ENCODE measurements around the gene CDH13. TPM values are rescaled to one million over a fixed set of nuclear protein-coding genes. Genes with fewer than 3 reads are reported as not detected.

CDH13 gene
- total and polyA plus RNA-seq, 2 of the 8 experiments (the other 6 are each of a cell fraction or from before 2014, with no cell fraction given) = 2.3 to 2.4 TPM

- no peak overlapping the region for H3K56ac ChIP-seq (replicated peaks; ENCODE audit: insufficient read length, low read depth, low read length)
- no peaks in the 10 kb centered on the region for H4K20me1 ChIP-seq (replicated peaks in 1 of 2; ENCODE audit: control insufficient read depth in 1 of 2, insufficient read depth in 2 of 2, low read length in 2 of 2)
- WGBS, 2 experiments (ENCODE audit: extremely low coverage in 1 of 2, insufficient coverage in 1 of 2, insufficient read length in 1 of 2, insufficient replicate concordance in 2 of 2, low coverage in 1 of 2, low lambda C conversion rate in 2 of 2, missing lambda C conversion rate in 1 of 2) = 90% methylated on average over 10 of the region's 10 CpGs; no CpG with 5 or more reads in 1 of the 2 experiments
- no peaks in the 10 kb centered on the region for H3K36me3 ChIP-seq (ENCODE audit: control insufficient read depth in 2 of 4, insufficient read depth in 4 of 4, low read length in 3 of 4)
- H2BK5ac ChIP-seq (ENCODE audit: low read depth, low read length) = no peak overlapping the region
- H3K9ac ChIP-seq (replicated peaks in 1 of 4; ENCODE audit: extremely low read depth in 1 of 4, low read depth in 3 of 4, low read length in 3 of 4) = no peak overlapping the region
- H4K91ac ChIP-seq (replicated peaks; ENCODE audit: insufficient read length, low read length) = no peak overlapping the region
- TF ChIP-seq CEBPB (IDR thresholded peaks at IDR 0.05; ENCODE audit: low read depth, low read length) (0 out of 2 replicates have a peak, but pooled peaks have one; percentile 34), POU5F1 (IDR thresholded peaks at IDR 0.05; ENCODE audit: low read depth, low read length) (no peak)
- H3K4me3 ChIP-seq (ENCODE audit: extremely low read depth in 1 of 4, insufficient read depth in 2 of 4, low read depth in 3 of 4, low read length in 4 of 4) = no peak overlapping the region
- no peaks in the 10 kb centered on the region for H3K27me3 ChIP-seq (replicated peaks in 1 of 4; ENCODE audit: control insufficient read depth in 3 of 4, extremely low read depth in 1 of 4, insufficient read depth in 3 of 4, low read length in 3 of 4)
- H3K4me2 ChIP-seq (ENCODE audit: insufficient read depth in 1 of 2, low read depth in 2 of 2, low read length in 2 of 2) = no peak overlapping the region
- H3K4ac ChIP-seq (replicated peaks; ENCODE audit: insufficient read length, low read depth, low read length) = no peak overlapping the region
- ChIA-PET POLR2A (ENCODE audit: partially characterized antibody) (interaction anchor here (1.4 kb wide), 1 partner anchor 14 kb away, joined by 3 read pairs; no protein-coding TSS in a partner anchor), CTCF (ENCODE audit: partially characterized antibody) (interaction anchor here (1.0 to 1.7 kb wide), 3 partner anchors 9 to 197 kb away, joined by 3 to 4 read pairs (median 3); no protein-coding TSS in a partner anchor)
- no peak overlapping the region for H3K18ac ChIP-seq (ENCODE audit: extremely low read depth, low read length)
- no peak overlapping the region for H3K27ac ChIP-seq (ENCODE audit: low read depth, low read length)
- no peak overlapping the region for H2AK5ac ChIP-seq (ENCODE audit: low read depth, low read length)
- H3K9me3 ChIP-seq (ENCODE audit: insufficient read depth in 2 of 2, low read depth in 1 of 2, low read length in 1 of 2) = no peaks in the 10 kb centered on the region
- H3K23ac ChIP-seq (ENCODE audit: insufficient read length) = no peak overlapping the region
- no peak overlapping the region for H2BK12ac ChIP-seq (ENCODE audit: low read depth, low read length)
- no peaks in the 10 kb centered on the region for H3K4me1 ChIP-seq (replicated peaks in 1 of 4; ENCODE audit: control insufficient read depth in 3 of 4, insufficient read depth in 4 of 4, low read length in 3 of 4)
- no peak for DNase-seq (ENCODE audit: low read depth in 1 of 2, low spot score in 2 of 2)
- H3K79me2 ChIP-seq (ENCODE audit: control insufficient read depth in 1 of 2, insufficient read depth in 2 of 2, low read length in 2 of 2) = no peaks in the 10 kb centered on the region
- H3K14ac ChIP-seq (ENCODE audit: insufficient read length) = no peak overlapping the region
- no peak overlapping the region for H4K5ac ChIP-seq (ENCODE audit: insufficient read length, low read depth, low read length)
- no peaks in the 10 kb centered on the region for H3K23me2 ChIP-seq (ENCODE audit: low read depth, low read length)
- H2BK20ac ChIP-seq (ENCODE audit: low read length) = no peak overlapping the region
- no peak overlapping the region for H2BK15ac ChIP-seq (ENCODE audit: low read length)
- H4K8ac ChIP-seq (ENCODE audit: extremely low read depth, insufficient read depth, low read length) = no peak overlapping the region
- no peak overlapping the region for H2AFZ ChIP-seq (ENCODE audit: low read length)
- FAIRE-seq = no peak
- no peak overlapping the region for H2BK120ac ChIP-seq (replicated peaks; ENCODE audit: low read depth, low read length)
- no peaks in the 10 kb centered on the region for H3K79me1 ChIP-seq (ENCODE audit: low read depth, low read length)
These were observed 1165.1 kb downstream of the CDH13 start for GRCh38 chr16:83791916-83792315.
